GM19025 (cell line): Measurements from ENCODE around the gene KIF21A.
"Not testable (repeated sequence)": the region's sequence is repeated elsewhere in the genome, so short reads cannot be mapped to it uniquely, and the experiment has no call there.

Experiments used
- ATAC-seq: cut with Tn5 transposase; IDR thresholded peaks from one replicate; pipeline ENCODE4 v1.9.1; 2021; ENCODE audit warnings: mild to moderate bottlenecking, low read depth, moderate library complexity; ENCODE audit not compliant: unreplicated experiment

Gene KIF21A

DNA sequence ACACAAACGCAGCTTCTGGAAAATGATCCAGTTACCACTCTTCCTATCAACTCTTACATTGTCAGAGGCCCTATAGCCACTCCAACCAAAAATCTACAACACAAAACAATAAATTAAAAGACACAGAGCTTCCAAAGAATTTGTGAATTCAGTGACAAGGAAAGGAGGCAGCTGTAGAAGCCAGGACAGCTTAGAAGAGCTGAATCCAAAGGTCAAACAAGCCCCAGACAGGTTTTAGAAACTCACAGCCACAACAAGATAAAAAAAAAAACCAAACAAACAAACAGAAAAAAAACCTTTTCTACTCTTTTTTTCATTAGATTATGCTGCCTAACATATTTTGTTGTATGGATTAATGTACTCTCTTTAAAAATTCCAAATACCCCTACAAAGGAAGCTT lies 94.4 kb downstream of the KIF21A start:
- no peak for ATAC-seq

DNA sequence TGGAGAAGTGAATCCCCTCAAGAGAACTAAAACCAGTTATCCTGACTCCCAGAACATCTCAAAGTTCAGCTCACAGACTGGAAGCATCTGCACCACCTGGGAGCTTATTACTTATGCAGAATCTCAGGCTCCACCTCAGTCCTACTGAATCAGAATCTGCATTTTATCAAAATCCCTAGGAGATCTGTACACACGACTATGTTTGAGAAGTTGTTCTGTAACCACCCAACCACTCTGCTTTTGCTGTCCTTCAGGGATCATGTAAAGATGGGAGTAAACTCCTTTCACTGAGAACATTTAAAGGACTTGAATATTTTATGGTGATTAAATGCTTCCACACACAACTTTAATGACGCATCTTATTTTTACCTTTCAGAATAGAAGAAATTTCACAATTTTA lies 98.0 kb downstream of the KIF21A start:
- no peak for ATAC-seq

DNA sequence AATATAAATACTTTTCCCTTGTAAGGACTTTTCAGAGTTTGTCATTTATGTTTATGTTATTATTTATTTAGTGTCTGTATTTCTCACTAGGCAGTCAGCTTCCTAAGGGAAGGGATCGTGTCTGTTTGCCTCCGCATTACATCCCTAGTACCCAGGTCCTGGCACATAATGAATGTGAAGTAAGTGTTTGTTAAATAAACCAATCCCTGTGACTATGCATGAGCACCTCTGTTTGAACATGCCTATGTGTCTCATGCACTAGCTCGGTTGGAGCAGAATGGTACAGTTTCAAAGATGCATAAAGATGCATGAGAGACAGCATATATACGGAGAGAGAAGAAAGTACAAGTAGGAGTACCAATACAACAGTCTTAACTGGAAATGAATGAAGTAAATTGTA lies 99.3 kb downstream of the KIF21A start:
- no peak for ATAC-seq

DNA sequence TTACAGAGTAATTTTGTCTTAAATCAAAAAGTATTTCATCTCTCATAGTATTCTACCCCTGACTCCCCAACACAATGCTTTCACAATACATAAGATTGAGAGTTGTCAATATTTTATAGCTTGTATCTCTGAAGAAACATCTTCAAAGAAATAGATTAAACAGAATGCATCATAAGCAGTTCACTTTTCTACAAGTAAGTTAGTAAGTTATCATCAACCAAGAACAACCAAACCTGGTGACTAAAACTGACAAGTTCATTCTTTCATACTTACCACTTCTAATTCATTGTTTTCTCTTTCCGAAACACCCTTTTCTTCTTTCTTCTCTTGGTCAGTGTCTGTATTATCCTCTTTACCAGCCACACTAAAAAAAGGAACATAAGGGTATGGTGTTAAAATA lies 101.2 kb downstream of the KIF21A start:
- no peak for ATAC-seq

DNA sequence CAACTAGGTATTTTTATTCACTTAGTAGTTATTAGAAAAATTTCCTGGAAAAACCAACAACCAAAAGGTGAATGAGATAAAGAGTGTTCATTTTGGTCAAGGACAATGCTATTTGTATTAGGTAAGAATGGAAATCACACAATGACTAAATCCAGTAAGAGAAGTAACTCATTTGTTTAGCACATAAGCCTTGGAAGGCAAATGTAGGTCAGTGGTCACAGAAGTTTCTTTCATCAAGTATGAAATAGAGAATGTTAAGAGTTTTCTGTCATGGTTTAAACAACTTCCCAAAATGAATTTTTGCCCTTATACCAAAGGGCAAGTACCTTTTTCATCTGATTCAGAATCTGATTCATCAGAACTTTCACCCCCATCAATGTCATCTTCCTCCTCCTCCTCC lies 101.7 kb downstream of the KIF21A start:
- ATAC-seq: peak; percentile 62

DNA sequence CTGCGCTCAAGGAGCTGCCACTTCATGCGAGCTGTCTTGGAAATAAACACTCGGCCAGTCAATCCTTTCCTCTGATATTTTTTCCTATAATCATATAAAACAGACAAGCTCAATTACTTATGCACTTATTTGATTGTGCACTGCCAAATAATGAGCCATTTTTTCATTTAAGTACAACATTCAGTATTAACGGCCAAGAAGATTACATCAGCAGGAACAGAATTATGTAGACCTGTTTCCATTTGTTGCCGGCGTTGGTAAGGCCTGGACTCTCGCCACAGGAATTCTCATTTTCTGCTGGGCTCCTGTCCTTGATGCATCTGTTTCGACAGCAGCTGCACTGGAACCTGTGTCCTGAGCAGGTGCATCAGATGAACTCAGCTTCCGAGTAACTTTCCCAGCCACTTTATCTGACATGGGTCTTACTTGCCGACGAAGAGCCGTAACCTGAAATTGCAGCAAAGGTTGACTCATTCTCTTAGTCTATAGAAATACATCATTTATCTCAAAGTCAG lies 110.2 kb downstream of the KIF21A start:
- ATAC-seq: no peak

DNA sequence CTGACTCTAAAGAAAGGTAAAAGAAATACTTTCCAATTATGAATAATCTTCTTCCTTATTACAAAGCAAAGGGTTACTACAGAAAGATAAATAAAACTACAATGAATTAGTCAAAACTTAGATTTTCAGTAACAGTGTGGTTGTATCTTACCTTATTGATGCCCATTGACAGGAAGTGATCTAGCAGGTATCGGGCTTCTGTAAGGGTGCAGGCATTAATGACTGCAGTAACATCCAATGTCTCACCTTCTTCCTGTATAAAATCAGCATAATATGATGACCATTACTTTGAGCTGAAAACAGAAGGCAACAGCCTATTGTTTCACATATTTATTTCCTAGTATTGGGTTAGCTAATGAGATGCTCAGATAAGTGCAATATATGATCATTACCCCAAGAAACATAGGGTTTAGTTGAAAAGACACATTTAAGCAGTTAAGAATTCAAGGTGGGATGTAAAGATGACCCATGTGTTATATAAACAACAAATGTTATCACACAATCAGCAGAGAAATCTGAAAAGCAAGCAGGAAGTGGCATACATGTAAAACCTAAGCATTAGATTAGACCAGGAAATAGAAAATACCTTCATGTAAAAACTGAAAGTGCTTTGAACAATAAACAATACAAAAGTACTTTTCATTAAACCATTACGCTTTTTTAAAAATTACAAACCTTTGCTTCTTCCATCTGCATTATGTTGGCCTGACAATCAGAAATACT lies 111.2 kb downstream of the KIF21A start:
- no peak for ATAC-seq

DNA sequence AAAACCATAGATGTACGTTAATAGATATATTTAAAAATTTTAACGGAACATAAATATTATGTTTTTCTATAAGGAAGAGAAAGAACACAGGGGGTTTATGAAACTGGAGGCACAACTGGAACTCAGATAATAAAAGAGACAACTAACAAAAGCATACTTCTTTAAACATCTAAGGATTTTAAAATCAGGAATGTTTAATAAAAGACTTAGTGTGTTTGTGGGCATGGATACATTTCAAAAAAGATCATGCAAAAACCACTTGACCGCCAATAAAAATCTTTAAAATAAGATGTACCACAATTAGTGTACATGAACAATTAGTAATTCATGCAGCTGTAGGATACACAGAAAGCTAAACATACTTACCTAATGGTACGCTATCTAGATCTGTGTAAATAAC lies 113.0 kb downstream of the KIF21A start:
- no peak for ATAC-seq

DNA sequence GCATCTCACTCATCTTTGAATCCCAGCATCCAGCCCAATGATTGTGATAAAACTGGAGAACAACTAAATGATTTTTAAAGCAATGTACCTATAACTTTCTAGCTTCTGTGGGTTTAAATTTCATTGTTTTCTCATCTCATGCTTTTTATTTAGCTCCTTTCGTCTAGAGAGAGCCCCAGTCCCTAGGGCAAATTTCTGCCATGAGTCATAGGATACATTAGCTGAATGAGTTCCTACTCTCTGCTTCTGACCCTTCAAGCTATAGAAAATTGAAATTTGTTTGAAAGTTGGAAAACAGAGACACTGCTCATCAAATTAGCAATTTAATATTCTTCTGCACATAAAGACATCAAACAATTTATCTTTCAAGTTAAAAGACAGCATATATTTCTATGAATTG lies 113.9 kb downstream of the KIF21A start:
- ATAC-seq: no peak

DNA sequence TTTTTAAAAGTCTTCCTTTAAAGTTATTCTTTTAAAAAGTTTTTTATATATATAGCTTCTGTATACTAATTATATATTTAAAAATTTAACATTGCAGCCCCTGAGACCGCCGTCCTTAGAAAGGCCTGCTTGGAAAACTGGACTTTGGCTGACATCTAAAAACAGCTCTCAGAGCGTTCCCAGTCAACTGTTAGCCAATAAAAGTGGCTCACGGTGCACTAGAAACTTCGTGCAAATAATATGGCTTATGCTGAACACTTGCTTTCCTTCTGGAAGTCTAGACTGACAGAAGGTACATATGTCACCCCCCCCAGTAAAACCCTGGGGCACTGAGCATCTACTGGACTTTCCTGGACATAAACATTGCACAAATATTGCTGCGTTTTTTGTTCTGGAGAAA lies 115.0 kb downstream of the KIF21A start:
- no peak for ATAC-seq

DNA sequence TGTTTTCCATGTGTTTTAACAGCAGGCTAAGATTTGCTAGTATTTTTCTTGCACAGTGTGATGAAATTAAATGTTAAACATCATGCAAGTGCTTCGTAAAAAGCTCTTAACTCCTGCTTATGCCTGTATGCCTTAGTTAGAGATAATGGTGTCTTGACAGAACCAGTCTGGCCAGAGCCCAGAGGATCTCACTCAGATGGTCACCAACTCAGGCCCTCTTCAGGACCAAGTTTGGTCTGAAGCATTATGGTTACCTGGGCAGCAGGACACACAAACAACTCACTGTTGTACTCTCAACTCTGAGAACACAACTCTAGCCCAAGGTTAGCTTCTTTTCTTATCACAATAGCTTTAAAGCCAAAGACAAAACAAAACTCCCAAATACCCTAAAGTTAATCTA lies 115.4 kb downstream of the KIF21A start:
- no peak for ATAC-seq

DNA sequence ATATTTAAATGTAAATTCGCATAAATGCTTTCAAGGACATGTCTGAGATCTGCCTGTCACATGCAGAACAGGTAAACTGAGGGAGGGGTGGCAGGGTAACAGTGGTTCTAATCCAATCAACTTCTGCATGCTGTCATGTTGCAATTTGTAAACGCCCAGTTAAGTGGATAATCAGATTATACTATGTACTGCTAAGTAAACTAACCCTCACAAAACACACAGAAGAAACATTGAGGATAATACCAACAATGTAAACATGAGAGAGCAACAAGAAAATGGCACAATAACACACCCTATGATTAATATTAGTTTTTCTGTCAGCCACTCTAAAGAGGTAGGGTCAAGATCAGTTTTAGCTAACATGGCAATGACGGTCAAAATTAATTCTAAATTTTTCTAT lies 123.7 kb downstream of the KIF21A start:
- no peak for ATAC-seq

DNA sequence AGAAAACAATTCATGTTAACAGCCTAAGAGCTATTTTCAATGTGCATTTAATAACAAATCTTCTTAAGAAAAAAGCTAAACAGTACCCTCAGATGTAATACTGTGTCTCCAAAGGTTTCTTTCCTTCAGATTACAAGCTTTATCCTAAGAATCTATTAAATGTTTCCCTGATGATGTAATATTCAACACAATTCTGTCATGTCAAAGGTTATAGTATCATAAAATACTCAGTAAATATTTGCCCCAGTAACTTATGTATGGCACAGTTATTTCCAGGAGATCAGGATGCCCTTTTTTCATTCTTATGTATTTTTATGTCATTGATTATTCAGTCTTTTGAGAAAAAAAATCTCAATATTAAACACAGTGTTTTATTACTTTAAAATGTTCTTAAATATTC lies 128.4 kb downstream of the KIF21A start:
- ATAC-seq: no peak

DNA sequence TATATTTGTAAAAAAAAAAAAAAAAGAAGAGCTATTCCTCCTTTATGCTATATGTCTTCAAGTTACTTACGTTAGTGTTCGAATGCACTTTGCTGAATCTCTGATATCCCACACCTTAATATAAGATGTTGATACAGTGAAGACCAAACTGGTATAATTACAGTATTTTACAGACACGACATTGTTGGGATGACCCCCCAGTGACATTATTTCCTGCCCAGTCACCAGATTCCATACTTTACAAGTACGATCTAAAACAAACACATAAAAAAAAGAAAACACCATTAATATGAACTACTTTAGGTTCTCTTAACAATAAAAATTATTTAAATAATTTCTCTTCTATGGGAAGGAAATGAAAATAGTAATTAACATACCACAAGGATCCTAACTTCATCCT lies 133.4 kb downstream of the KIF21A start:
- no peak for ATAC-seq

DNA sequence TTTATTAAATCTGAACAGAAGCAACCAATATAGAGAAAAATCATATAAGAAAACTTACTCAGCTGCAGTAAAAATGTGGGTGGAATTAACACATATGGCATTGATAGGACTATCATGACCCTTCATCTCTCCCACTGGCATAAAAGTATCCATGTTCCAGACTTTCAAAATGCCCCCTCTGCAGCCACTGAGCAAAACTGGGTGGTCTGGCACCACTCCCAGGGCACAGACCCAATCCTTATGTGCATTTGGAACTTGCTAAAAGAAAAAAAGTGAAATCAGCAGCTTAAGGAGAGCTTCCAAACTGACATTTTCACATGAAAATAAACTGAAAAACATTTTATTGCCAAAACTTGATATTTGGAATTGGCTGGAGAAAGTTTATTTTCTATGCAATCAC lies 141.5 kb downstream of the KIF21A start:
- ATAC-seq: no peak

DNA sequence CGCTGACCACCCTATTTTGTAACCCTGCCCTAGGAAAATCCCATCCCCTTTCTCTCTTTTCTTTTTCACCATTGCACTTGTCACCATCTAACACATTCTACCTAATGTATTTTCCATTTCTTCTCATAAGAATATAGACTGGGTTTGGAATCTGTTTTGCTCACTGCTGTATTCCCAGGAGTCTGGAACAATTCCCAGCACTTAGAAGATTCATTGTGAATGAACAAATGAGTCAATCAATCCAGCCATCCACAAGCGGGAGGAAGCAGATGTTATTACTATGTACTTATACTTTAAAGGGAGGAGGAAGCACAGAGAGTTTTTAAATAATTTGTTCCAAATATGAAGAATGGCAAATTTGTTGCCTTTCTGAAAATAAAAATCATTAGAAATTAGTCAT lies 142.1 kb downstream of the KIF21A start:
- no peak for ATAC-seq

DNA sequence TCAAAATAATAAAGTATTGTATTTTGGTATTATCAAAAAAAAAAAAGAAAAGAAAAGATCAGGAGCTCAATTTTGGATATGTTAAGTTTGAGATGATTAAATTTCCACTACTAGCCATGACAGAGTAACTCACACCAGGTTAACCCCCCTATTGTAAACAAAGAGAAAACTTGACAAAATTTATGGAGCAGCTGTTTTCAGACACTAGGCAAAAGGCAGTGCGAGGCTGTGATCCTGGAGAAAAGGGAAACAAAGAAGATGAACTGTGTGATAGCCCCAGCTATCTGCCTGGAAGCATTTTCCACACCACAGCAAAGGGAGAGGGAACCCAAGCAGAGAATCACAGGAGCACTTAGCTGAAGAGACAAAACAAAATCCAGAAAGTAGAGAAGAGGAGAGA lies 145.0 kb downstream of the KIF21A start:
- no peak for ATAC-seq

DNA sequence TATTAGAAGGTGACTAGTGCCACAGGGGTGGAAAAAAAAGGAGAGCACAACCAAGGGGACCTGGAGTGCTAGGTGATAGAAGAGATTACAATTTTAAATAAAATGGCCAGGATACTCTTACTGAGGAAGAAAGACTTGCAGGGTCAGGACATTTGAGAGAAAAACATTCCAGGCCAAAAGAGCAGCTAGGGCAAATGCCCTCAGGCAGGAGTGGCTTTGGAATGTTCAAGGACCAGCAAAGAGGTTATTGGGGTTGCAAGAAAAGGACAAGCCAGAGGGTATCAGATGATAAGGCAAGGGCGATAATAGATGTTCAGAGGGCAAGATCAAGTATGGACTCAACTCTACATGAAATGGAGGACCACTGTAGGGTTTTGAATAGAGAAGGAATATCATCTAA lies 146.4 kb downstream of the KIF21A start:
- no peak for ATAC-seq

DNA sequence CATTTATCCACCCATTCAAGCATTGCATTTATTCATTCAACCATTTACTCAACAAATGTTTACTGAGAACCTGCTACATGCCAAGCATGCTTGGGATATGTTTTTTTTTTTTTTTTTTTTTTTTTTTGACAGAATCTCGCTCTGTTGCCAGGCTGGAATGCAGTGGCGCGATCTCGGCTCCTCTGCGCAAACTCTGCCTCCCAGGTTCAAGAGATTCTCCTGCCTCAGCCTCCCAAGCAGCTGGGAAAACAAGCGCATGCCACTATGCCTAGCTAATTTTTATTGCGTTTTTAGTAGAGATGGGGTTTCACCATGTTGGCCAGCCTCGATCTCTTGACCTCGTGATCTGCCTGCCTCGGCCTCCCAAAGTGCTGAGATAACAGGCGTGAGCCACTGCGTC lies 147.3 kb downstream of the KIF21A start:
- not testable (repeated sequence) for ATAC-seq

DNA sequence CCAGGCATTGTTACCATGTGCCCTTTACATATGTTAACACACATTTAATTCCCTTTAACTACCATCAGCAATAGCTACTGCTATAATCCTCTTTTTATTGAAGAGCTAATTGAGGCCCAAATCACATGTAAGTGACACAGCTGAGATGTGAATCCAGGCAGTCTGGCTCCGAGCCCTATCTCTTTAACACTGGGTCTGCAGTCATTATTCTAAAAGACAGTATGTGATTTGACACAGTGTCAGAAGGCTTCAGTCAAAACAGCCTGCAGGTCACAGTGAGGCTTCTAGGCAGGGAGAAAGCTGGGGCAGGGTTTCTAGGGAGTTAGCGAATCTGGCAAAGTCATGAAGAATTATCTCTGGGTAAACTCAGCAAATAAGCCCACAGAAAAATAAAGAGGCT lies 148.2 kb downstream of the KIF21A start:
- no peak for ATAC-seq

DNA sequence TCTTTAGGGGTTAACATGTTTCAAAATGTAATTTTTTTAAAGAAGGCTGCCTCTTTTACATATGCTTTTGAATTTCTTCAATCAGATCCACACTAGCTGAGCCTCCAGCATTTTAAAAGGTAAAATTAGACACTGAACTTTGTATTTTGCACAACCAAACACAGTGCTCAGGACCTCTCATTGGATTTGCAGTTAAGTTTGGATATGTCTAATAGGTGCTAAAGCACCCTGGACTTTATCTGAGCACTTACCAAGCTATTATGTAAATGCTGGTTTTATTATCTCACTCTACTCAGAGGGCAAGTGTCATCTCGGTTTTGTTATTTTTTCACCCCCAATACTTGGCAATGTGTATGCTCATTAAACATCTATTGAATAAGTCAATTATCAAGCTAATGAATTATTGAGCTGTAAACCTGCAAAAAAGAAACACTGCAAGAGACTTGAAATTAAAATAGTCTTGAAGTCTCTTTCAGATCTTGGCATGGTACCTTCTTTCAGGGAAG lies 150.7 kb downstream of the KIF21A start:
- ATAC-seq: no peak

DNA sequence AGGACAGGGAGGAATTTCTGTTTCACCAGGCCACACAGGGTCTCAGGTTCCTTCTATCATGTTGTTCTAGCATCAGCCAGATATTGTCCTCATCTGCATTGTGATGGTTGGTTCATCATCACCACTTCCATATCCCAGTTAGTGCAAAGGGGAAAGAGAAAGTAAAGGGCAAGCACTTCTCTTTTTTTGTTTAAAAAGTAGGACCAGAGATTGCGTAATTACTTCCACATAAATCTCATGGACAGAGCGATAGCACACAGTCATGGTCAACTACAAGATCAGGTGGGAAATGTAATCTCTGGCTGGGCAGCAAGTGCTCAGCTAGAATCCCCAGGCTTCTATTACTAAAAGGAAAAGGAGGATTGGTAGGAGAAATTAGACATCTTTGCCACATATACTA lies 155.1 kb downstream of the KIF21A start:
- no peak for ATAC-seq

DNA sequence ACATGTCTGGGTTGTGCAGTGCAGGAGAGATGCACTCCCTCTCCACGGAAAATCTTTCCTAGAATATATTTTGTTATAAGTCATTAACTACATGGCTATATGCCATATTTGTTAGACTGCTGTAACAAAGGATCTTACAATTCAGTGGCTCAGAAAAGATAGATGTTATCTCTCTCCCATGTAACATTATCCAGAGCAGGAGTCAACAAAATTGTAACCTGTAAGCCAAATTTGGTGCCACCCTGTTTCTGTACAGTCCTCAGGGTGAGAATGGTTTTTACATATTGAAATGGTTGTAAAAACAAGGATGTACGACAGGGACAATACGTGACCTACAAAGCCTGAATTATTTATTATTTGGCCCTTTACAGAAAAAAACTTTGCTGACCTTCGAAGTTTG lies 155.5 kb downstream of the KIF21A start:
- no peak for ATAC-seq
